BE2C (cell line): ENCODE measurements around the gene CC2D1B. TPM values are rescaled to one million over a fixed set of nuclear protein-coding genes. Genes with fewer than 3 reads are reported as not detected.

Experiments used
- DNase-seq: peaks from one replicate; pipeline ENCODE4 v3.0.0-alpha.2; 2020
- H3K27me3 ChIP-seq: fragments of 250-450 bp; sonication (Bioruptor Pico); 2 replicates; pipeline ENCODE4 v1.5.1; 2020; ENCODE audit warnings: mild to moderate bottlenecking
- H3K36me3 ChIP-seq: fragments of 250-450 bp; sonication (Bioruptor Pico); 2 replicates; pipeline ENCODE4 v1.5.1; 2020; ENCODE audit warnings: mild to moderate bottlenecking
- H3K4me1 ChIP-seq: fragments of 250-450 bp; sonication (Bioruptor Pico); 2 replicates; pipeline ENCODE4 v1.5.1; 2020
- H3K4me3 ChIP-seq: 2 replicates; pipeline ENCODE4 v1.5.1; 2011; ENCODE audit warnings: low read depth, low read length
- H3K9me3 ChIP-seq: fragments of 250-450 bp; sonication (Bioruptor Pico); 2 replicates; pipeline ENCODE4 v1.5.1; 2020
- CTCF ChIP-seq: IDR thresholded peaks from 2 replicates; pipeline ENCODE4 v1.5.1; 2012; ENCODE audit warnings: mild to moderate bottlenecking, low read depth, low read length
- polyA plus RNA-seq: library from polyadenylated mRNA; unstranded; fragments of >200 nt; gene quantifications from one replicate; pipeline ENCODE4 v1.2.1, GENCODE V29; 2012; ENCODE audit warnings: low read depth, missing spikeins; ENCODE audit not compliant: insufficient read length, insufficient read depth

The CC2D1B gene
- polyA plus RNA-seq = 13.2 TPM

GRCh38 chr1:52365746-52366516, at the start of gene CC2D1B:
CC2D1B (minus strand) TSS chr1:52366205; CDS start chr1:52364620, 1,585 bp downstream.
- no peak for TF ChIP-seq CTCF
- DNase-seq = peak; percentile 96
- H3K4me1 ChIP-seq = no peaks in the 10 kb centered on the region

GRCh38 chr1:52414942-52415341, 48.9 kb upstream of the CC2D1B start:
- no peaks in the 10 kb centered on the region for H3K9me3 ChIP-seq

More at GRCh38 chr1:52365746-52366516, at the start of gene CC2D1B:
- no peaks in the 10 kb centered on the region for H3K9me3 ChIP-seq
- H3K27me3 ChIP-seq = no peaks in the 10 kb centered on the region
- peak within 1 kb of the TSS; percentile 76 for H3K4me3 ChIP-seq
- no peaks in the 10 kb centered on the region for H3K36me3 ChIP-seq

GRCh38 chr1:52413410-52413989, 47.5 kb upstream of the CC2D1B start:
- Histone ChIP-seq H3K4me1 (no peaks in the 10 kb centered on the region), H3K27me3 (no peaks in the 10 kb centered on the region), H3K4me3 (no peak overlapping the region), H3K9me3 (no peaks in the 10 kb centered on the region), H3K36me3 (peaks cover 16% of the 10 kb centered on the region)
- no peak for TF ChIP-seq CTCF
- DNase-seq = no peak

More at GRCh38 chr1:52414942-52415341, 48.9 kb upstream of the CC2D1B start:
- H3K4me3 ChIP-seq = no peak overlapping the region
- no peaks in the 10 kb centered on the region for H3K27me3 ChIP-seq
- no peaks in the 10 kb centered on the region for H3K4me1 ChIP-seq
- TF ChIP-seq CTCF = no peak
- H3K36me3 ChIP-seq = peaks cover 16% of the 10 kb centered on the region
- DNase-seq = no peak

- no peaks in the 10 kb centered on the region for H3K27me3 ChIP-seq
- TF ChIP-seq CTCF = no peak
- H3K4me3 ChIP-seq = peak overlapping the region; percentile 98
- no peak for DNase-seq
- H3K36me3 ChIP-seq = no peaks in the 10 kb centered on the region; the same call in 1 of the 2 replicates
- H3K4me1 ChIP-seq = no peaks in the 10 kb centered on the region
- no peaks in the 10 kb centered on the region for H3K9me3 ChIP-seq
These were observed 39.0 kb upstream of the CC2D1B start for GRCh38 chr1:52404975-52405338.

GRCh38 chr1:52404116-52404974, 38.3 kb upstream of the CC2D1B start, which contains the start of the genes ORC1 and PRPF38A:
ORC1 (minus strand) TSS chr1:52404423; CDS start chr1:52402223, 2,200 bp downstream.
PRPF38A (plus strand) TSS chr1:52404602; CDS start chr1:52404750, 148 bp downstream.
- no peaks in the 10 kb centered on the region; the same call in 1 of the 2 replicates for H3K36me3 ChIP-seq
- H3K4me3 ChIP-seq = peak within 1 kb of the TSS; percentile 98
- H3K9me3 ChIP-seq = no peaks in the 10 kb centered on the region
- no peaks in the 10 kb centered on the region for H3K27me3 ChIP-seq
- peak; percentile 36 for TF ChIP-seq CTCF
- DNase-seq = peak; percentile 93
- H3K4me1 ChIP-seq = no peaks in the 10 kb centered on the region
